Neuronal stem cell (in vitro differentiated cells): Measurements from ENCODE around the gene NOL7.

Experiments
- DNase-seq: peaks from one replicate; pipeline ENCODE4 v3.0.0-alpha.2; 2013; ENCODE audit warnings: low spot score
- H2AFZ ChIP-seq: one replicate; pipeline ENCODE4 v1.6.1; 2013; ENCODE audit warnings: mild to moderate bottlenecking, low read length, inconsistent platforms
- H2AK5ac ChIP-seq: 2 replicates; pipeline ENCODE4 v1.6.1; 2013; ENCODE audit warnings: low read depth, mild to moderate bottlenecking, inconsistent platforms, low read length, moderate library complexity, mixed read lengths
- H2BK120ac ChIP-seq: 2 replicates; pipeline ENCODE4 v1.6.1; 2013; ENCODE audit warnings: low read depth, mild to moderate bottlenecking, inconsistent platforms, low read length, moderate library complexity, mixed read lengths
- H2BK12ac ChIP-seq: one replicate; pipeline ENCODE4 v1.6.1; 2013; ENCODE audit warnings: low read length, inconsistent platforms
- H2BK15ac ChIP-seq: 2 replicates; pipeline ENCODE4 v1.6.1; 2013; ENCODE audit warnings: mild to moderate bottlenecking, low read length, inconsistent platforms, mixed read lengths
- H2BK5ac ChIP-seq: one replicate; pipeline ENCODE4 v1.6.1; 2013; ENCODE audit warnings: inconsistent platforms, mild to moderate bottlenecking, low read length, moderate library complexity
- H3K14ac ChIP-seq: one replicate; pipeline ENCODE4 v1.6.1; 2013; ENCODE audit warnings: low read length, inconsistent platforms
- H3K18ac ChIP-seq: 2 replicates; pipeline ENCODE4 v1.6.1; 2013; ENCODE audit warnings: low read length, inconsistent platforms
- H3K23ac ChIP-seq: 2 replicates; pipeline ENCODE4 v1.6.1; 2013; ENCODE audit warnings: low read depth, mild to moderate bottlenecking, mixed read lengths, low read length, inconsistent platforms; ENCODE audit not compliant: poor library complexity
- H3K27ac ChIP-seq: replicated peaks from 3 replicates; pipeline ENCODE4 v1.5.1; 2013; ENCODE audit warnings: low read length, inconsistent platforms
- H3K27me3 ChIP-seq, 3 experiments: 2 replicates each; pipeline ENCODE4 v1.6.1; 2013; ENCODE audit warnings: low read length in 3 of 3, mild to moderate bottlenecking in 2 of 3, inconsistent platforms in 1 of 3, low read depth in 1 of 3, mixed read lengths in 1 of 3, moderate library complexity in 1 of 3; ENCODE audit not compliant: control insufficient read depth in 3 of 3, insufficient read depth in 3 of 3
- H3K36me3 ChIP-seq, 2 donors: replicated peaks in 1 of 2; 2 replicates each; pipeline ENCODE4 v1.6.1; 2013; ENCODE audit warnings: low read length in 2 of 2; ENCODE audit not compliant: control insufficient read depth in 2 of 2, insufficient read depth in 2 of 2
- H3K4ac ChIP-seq: 2 replicates; pipeline ENCODE4 v1.6.1; 2013; ENCODE audit warnings: inconsistent platforms, mild to moderate bottlenecking, low read length, moderate library complexity
- H3K4me1 ChIP-seq, 2 donors: 1 replicate in 1 of 2; 2 replicates in 1 of 2; pipeline ENCODE4 v1.6.1; 2013; ENCODE audit warnings: low read length in 2 of 2, low read depth in 1 of 2; ENCODE audit not compliant: control insufficient read depth in 2 of 2, insufficient read depth in 1 of 2
- H3K4me2 ChIP-seq: one replicate; pipeline ENCODE4 v1.6.1; 2013; ENCODE audit warnings: mild to moderate bottlenecking, low read length, inconsistent platforms; ENCODE audit not compliant: insufficient read depth, poor library complexity, severe bottlenecking
- H3K4me3 ChIP-seq, 2 donors: 2 replicates each; pipeline ENCODE4 v1.5.1; 2013; ENCODE audit warnings: low read length in 2 of 2, mild to moderate bottlenecking in 2 of 2, inconsistent platforms in 1 of 2, moderate library complexity in 1 of 2
- H3K79me1 ChIP-seq: one replicate; pipeline ENCODE4 v1.6.1; 2013; ENCODE audit warnings: low read depth, mild to moderate bottlenecking, inconsistent platforms, low read length, moderate library complexity
- H3K9ac ChIP-seq: one replicate; pipeline ENCODE4 v1.6.1; 2013; ENCODE audit warnings: mild to moderate bottlenecking, low read depth, low read length, inconsistent platforms; ENCODE audit not compliant: poor library complexity
- H3K9me3 ChIP-seq, 2 donors: replicated peaks in 1 of 2; 2 replicates each; pipeline versions ENCODE3 to v1.6.1; 2013; ENCODE audit warnings: low read length in 2 of 2, mild to moderate bottlenecking in 2 of 2, inconsistent platforms in 1 of 2, low read depth in 1 of 2, mixed read lengths in 1 of 2, moderate library complexity in 1 of 2; ENCODE audit not compliant: control insufficient read depth in 2 of 2, insufficient read depth in 1 of 2
- H4K8ac ChIP-seq: one replicate; pipeline ENCODE4 v1.6.1; 2013; ENCODE audit warnings: low read depth, mild to moderate bottlenecking, inconsistent platforms, low read length, moderate library complexity
- H4K91ac ChIP-seq: one replicate; pipeline ENCODE4 v1.6.1; 2013; ENCODE audit warnings: low read length, low read depth, mild to moderate bottlenecking, inconsistent platforms; ENCODE audit not compliant: poor library complexity
- WGBS, 2 donors: extraction: QIAGEN DNeasy Blood & Tissue Kit; methylation state at CpG; one replicate each; pipeline ENCODE4 v1.1.7; 2013; ENCODE audit warnings: missing lambda C conversion rate in 2 of 2, mixed read lengths in 1 of 2; ENCODE audit not compliant: insufficient read length in 2 of 2, insufficient replicate concordance in 1 of 2; ENCODE audit errors: extremely low coverage in 2 of 2; 5-methylcytosine and 5-hydroxymethylcytosine counted together

Gene NOL7

GRCh38 chr6:13630499-13630898 is 15.4 kb downstream of the NOL7 start:
- Histone ChIP-seq H3K36me3 (peaks cover 5 to 94% of the 10 kb centered on the region in 2 donors), H2BK15ac (no peak overlapping the region), H3K18ac (no peak overlapping the region), H3K4me1 (peaks cover 0 to 5% of the 10 kb centered on the region in 2 donors), H3K4me3 (no peak overlapping the region), H3K14ac (no peak overlapping the region), H2AK5ac (no peak overlapping the region), H2BK12ac (no peak overlapping the region), H4K8ac (no peak overlapping the region), H3K4me2 (no peak overlapping the region), H2BK5ac (no peak overlapping the region), H4K91ac (no peak overlapping the region), H3K79me1 (no peaks in the 10 kb centered on the region), H3K9ac (no peak overlapping the region), H3K23ac (no peak overlapping the region), H2AFZ (no peak overlapping the region), H2BK120ac (no peak overlapping the region), H3K27ac (no peak overlapping the region), H3K9me3 (no peaks in the 10 kb centered on the region), H3K27me3 (no peaks in the 10 kb centered on the region), H3K4ac (no peak overlapping the region)
- no CpG with 5 or more reads among the region's 1 CpG for WGBS, 2 donors
- DNase-seq, result no peak

DNA sequence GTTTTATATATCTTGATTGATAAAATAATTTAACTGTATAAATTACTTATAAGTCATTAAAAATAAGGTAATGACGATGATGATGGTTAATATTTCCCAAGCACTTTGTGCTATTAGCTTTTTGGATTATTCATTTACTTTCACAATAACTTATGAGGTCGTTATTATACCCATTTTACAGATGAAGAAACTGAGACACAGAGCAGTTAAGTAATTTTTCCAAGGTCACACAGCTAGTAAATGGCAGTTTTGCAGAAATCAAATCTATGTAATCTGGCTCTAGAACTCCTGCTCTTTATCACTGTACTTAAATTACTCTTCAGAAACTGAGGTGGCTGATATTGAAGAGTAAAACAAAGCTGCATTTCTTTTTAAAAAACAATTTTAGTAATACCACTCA is 18.2 kb downstream of the NOL7 start:
- Histone ChIP-seq H3K4me2 (no peak overlapping the region), H2AFZ (no peak overlapping the region), H3K27me3 (no peaks in the 10 kb centered on the region), H3K4me1 (peaks cover 0 to 10% of the 10 kb centered on the region in 2 donors), H3K27ac (no peak overlapping the region), H2AK5ac (no peak overlapping the region), H4K91ac (no peak overlapping the region), H2BK15ac (no peak overlapping the region), H3K4me3 (no peak overlapping the region), H2BK12ac (no peak overlapping the region), H3K14ac (no peak overlapping the region), H2BK120ac (no peak overlapping the region), H2BK5ac (no peak overlapping the region), H3K9me3 (no peaks in the 10 kb centered on the region), H3K36me3 (peaks cover 5 to 95% of the 10 kb centered on the region in 2 donors), H4K8ac (no peak overlapping the region), H3K9ac (no peak overlapping the region), H3K18ac (no peak overlapping the region), H3K23ac (no peak overlapping the region), H3K79me1 (no peaks in the 10 kb centered on the region), H3K4ac (no peak overlapping the region)
- WGBS, 2 donors, result no CpG with 5 or more reads among the region's 2 CpGs
- no peak for DNase-seq

DNA sequence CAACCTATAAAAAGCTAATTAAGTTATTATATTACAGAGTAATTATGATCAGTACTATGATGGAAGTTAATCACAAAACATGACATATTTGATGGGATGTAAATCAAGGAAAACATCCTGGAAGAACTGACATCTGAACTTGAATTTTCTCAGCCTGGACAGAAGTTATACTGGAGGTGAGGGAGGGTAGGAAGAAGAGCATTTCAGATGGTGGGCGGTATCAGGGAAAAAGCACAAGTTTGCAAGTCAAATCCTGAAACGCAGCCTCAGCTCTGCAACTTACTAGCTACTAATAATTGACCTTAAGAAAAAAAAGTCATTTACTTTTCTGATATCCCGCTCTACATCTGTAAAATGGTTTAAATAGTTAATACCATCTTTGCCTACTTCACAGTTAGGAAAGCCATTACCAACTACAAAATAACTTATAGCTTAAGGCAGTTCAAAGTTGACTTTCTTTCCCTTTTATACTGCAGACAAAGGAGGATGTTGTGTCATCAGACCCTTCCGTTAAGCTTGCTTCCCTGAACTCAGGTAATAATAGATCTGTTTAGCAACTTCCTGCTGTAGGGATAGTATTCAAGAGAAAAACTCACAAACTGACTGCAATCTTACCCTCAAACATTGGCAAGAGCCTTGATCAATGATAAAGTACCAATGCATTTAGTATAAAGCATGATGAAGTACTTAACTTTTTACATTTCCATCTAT is 21.0 kb downstream of the NOL7 start:
- H3K4me1 ChIP-seq, result peaks cover 0 to 5% of the 10 kb centered on the region in 2 donors
- H2BK15ac ChIP-seq, result no peak overlapping the region
- H3K4ac ChIP-seq, result no peak overlapping the region
- H3K27ac ChIP-seq, result no peak overlapping the region
- no peak overlapping the region for H3K4me2 ChIP-seq
- H3K27me3 ChIP-seq, result no peaks in the 10 kb centered on the region
- no peak overlapping the region for H3K4me3 ChIP-seq
- H2AFZ ChIP-seq, result no peak overlapping the region
- H3K23ac ChIP-seq, result no peak overlapping the region
- no peak overlapping the region for H4K91ac ChIP-seq
- WGBS, 2 donors, result no CpG with 5 or more reads among the region's 4 CpGs
- no peak overlapping the region for H2BK120ac ChIP-seq
- H3K9me3 ChIP-seq, result no peaks in the 10 kb centered on the region
- H3K18ac ChIP-seq, result no peak overlapping the region
- peaks cover 4 to 95% of the 10 kb centered on the region in 2 donors for H3K36me3 ChIP-seq
- H3K79me1 ChIP-seq, result no peaks in the 10 kb centered on the region
- no peak overlapping the region for H2BK12ac ChIP-seq
- DNase-seq, result no peak
- no peak overlapping the region for H4K8ac ChIP-seq
- H3K9ac ChIP-seq, result no peak overlapping the region
- no peak overlapping the region for H3K14ac ChIP-seq
- no peak overlapping the region for H2BK5ac ChIP-seq
- H2AK5ac ChIP-seq, result no peak overlapping the region

- no peak overlapping the region for H2BK15ac ChIP-seq
- no peak overlapping the region for H3K23ac ChIP-seq
- H3K36me3 ChIP-seq, result peaks cover 0 to 93% of the 10 kb centered on the region in 2 donors
- H4K91ac ChIP-seq, result no peak overlapping the region
- H3K27me3 ChIP-seq, result no peaks in the 10 kb centered on the region
- H3K9me3 ChIP-seq, result no peaks in the 10 kb centered on the region
- no peak overlapping the region for H2BK5ac ChIP-seq
- H2AK5ac ChIP-seq, result no peak overlapping the region
- no peak overlapping the region for H3K14ac ChIP-seq
- H3K4me3 ChIP-seq, result no peak overlapping the region
- WGBS, 2 donors, result no CpG with 5 or more reads among the region's 1 CpG
- H2BK12ac ChIP-seq, result no peak overlapping the region
- DNase-seq, result no peak
- H3K9ac ChIP-seq, result no peak overlapping the region
- H3K79me1 ChIP-seq, result no peaks in the 10 kb centered on the region
- no peak overlapping the region for H3K4me2 ChIP-seq
- no peak overlapping the region for H2AFZ ChIP-seq
- no peak overlapping the region for H2BK120ac ChIP-seq
- no peak overlapping the region for H3K18ac ChIP-seq
- no peak overlapping the region for H4K8ac ChIP-seq
- no peak overlapping the region for H3K27ac ChIP-seq
- no peak overlapping the region for H3K4ac ChIP-seq
- peaks cover 0 to 5% of the 10 kb centered on the region in 2 donors for H3K4me1 ChIP-seq
These were observed 22.9 kb downstream of the NOL7 start for GRCh38 chr6:13638014-13638413.
